ENCODE results near the gene MED13L. TPM values are rescaled to one million over a fixed set of nuclear protein-coding genes. Genes with fewer than 3 reads are reported as not detected.

The MED13L gene
- total RNA-seq, 2 experiments from 2014 or later: 203 to 208 TPM

GRCh38 chr12:116280595-116281290 lies 3.2 kb upstream of the MED13L start:
- H3K36me3 ChIP-seq (ENCODE audit: insufficient read depth, low read length): no peaks in the 10 kb centered on the region
- ATAC-seq (ENCODE audit: poor library complexity) (no peak), DNase-seq (no peak)
- no peak overlapping the region for H3K27ac ChIP-seq (ENCODE audit: low read depth in 1 of 2, low read length in 2 of 2)
- H3K27me3 ChIP-seq (ENCODE audit: control insufficient read depth in 1 of 2, insufficient read depth in 2 of 2, low read length in 2 of 2): no peaks in the 10 kb centered on the region
- H3K9me3 ChIP-seq (ENCODE audit: control insufficient read depth in 1 of 2, insufficient read depth in 1 of 2, low read length in 2 of 2): no peaks in the 10 kb centered on the region
- POLR2A ChIA-PET: interaction anchor here (1.2 kb wide), 1 partner anchor 278 kb away, joined by 3 read pairs; the partner anchor contains the start of gene MAP1LC3B2
- intact Hi-C loops (cut with DNase I, micrococcal nuclease): no loop called here
- Mint-ChIP-seq H3K27ac (no peak overlapping the region), H3K4me1 (ENCODE audit: low read depth) (peaks cover 21% of the 10 kb centered on the region), H3K4me3 (peak overlapping the region; percentile 23), H3K9me3 (no peaks in the 10 kb centered on the region), H3K36me3 (ENCODE audit: low read depth) (peaks cover 16% of the 10 kb centered on the region), H3K27me3 (no peaks in the 10 kb centered on the region)
- no peak overlapping the region for H3K4me3 ChIP-seq (ENCODE audit: low read length)
- CTCF ChIA-PET: interaction anchor here (1.0 kb wide), 1 partner anchor 45 kb away, joined by 3 read pairs; no protein-coding TSS in a partner anchor
- TF ChIP-seq CTCF (IDR thresholded peaks at IDR 0.05): no peak
- peaks cover 15% of the 10 kb centered on the region for H3K4me1 ChIP-seq (ENCODE audit: insufficient read depth, low read length)

DNA sequence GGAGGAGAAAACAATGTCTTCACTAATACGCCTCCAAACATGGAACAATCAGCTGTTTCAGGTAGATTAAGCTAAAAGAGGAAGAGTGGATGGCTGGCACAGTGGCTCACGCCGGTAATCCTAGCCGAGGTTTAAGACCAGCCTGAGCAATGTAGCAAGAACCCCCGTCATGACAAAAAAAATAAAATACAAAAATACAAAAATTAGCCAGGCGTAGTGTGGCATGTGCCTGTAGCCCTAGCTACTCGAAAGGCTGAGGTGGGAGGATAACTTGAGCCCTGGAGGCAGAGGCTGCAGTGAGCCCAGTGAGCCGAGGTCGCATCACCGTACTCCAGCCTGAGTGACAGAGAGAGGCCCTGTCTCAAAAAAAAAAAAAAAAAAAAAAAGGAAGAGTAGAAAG lies 1.2 kb upstream of the MED13L start:
- intact Hi-C loops (cut with DNase I, micrococcal nuclease): loop anchor here (2.0 to 10.0 kb wide), 7 partner anchors 36 to 459 kb away; partner anchors contain the start of genes RNFT2 (in 1 of the 2) and SPRING1 (in 1 of the 2)
- H3K9me3 ChIP-seq (ENCODE audit: control insufficient read depth in 1 of 2, insufficient read depth in 1 of 2, low read length in 2 of 2): no peaks in the 10 kb centered on the region
- ChIA-PET POLR2A (interaction anchor here (1.4 to 1.8 kb wide), 3 partner anchors 81 to 394 kb away, joined by 3 to 9 read pairs (median 6); partner anchors contain the start of gene MAP1LC3B2), CTCF (interaction anchor here (1.3 kb wide), 2 partner anchors 43 to 321 kb away, joined by 3 to 4 read pairs; no protein-coding TSS in a partner anchor)
- Mint-ChIP-seq H3K9me3 (no peaks in the 10 kb centered on the region), H3K36me3 (ENCODE audit: low read depth) (peaks cover 16% of the 10 kb centered on the region), H3K4me3 (peak overlapping the region; percentile 95), H3K27ac (peak overlapping the region; percentile 93), H3K4me1 (ENCODE audit: low read depth) (peaks cover 42% of the 10 kb centered on the region), H3K27me3 (no peaks in the 10 kb centered on the region)
- no peaks in the 10 kb centered on the region for H3K36me3 ChIP-seq (ENCODE audit: insufficient read depth, low read length)
- peak in 1 of 14 experiments; percentile 26 for DNase-seq
- H3K4me1 ChIP-seq (ENCODE audit: insufficient read depth, low read length): peaks cover 15% of the 10 kb centered on the region
- no peak for ATAC-seq (ENCODE audit: poor library complexity)
- no peak for TF ChIP-seq CTCF (IDR thresholded peaks at IDR 0.05)
- no peak overlapping the region for H3K4me3 ChIP-seq (ENCODE audit: low read length)
- no peak overlapping the region for H3K27ac ChIP-seq (ENCODE audit: low read depth in 1 of 2, low read length in 2 of 2)
- no peaks in the 10 kb centered on the region for H3K27me3 ChIP-seq (ENCODE audit: control insufficient read depth in 1 of 2, insufficient read depth in 2 of 2, low read length in 2 of 2)

- H3K36me3 Mint-ChIP-seq (ENCODE audit: low read depth): peaks cover 16% of the 10 kb centered on the region
Observed at GRCh38 chr12:116278279-116278626, 760 bp upstream of the MED13L start.

More at GRCh38 chr12:116278279-116278626, 760 bp upstream of the MED13L start:
- peak overlapping the region; percentile 40 for H3K4me3 ChIP-seq (ENCODE audit: low read length)
- H3K27ac ChIP-seq (ENCODE audit: low read depth in 1 of 2, low read length in 2 of 2): no peak overlapping the region
- H3K9me3 ChIP-seq (ENCODE audit: control insufficient read depth in 1 of 2, insufficient read depth in 1 of 2, low read length in 2 of 2): no peaks in the 10 kb centered on the region
- no peak for TF ChIP-seq CTCF (IDR thresholded peaks at IDR 0.05)
- CTCF ChIA-PET: interaction anchor here (1.3 kb wide), 2 partner anchors 42 to 321 kb away, joined by 3 to 4 read pairs; no protein-coding TSS in a partner anchor
- H3K27ac Mint-ChIP-seq: peak overlapping the region; percentile 93
- H3K36me3 ChIP-seq (ENCODE audit: insufficient read depth, low read length): no peaks in the 10 kb centered on the region
- peaks cover 44% of the 10 kb centered on the region for H3K4me1 Mint-ChIP-seq (ENCODE audit: low read depth)
- ATAC-seq (ENCODE audit: poor library complexity) (no peak), DNase-seq (no peak)
- POLR2A ChIA-PET: interaction anchor here (0.5 to 1.8 kb wide), 5 partner anchors 30 to 395 kb away, joined by 3 to 9 read pairs (median 3); partner anchors contain the start of gene MAP1LC3B2
- H3K4me1 ChIP-seq (ENCODE audit: insufficient read depth, low read length): peaks cover 15% of the 10 kb centered on the region
- peak overlapping the region; percentile 95 for H3K4me3 Mint-ChIP-seq
- H3K27me3 ChIP-seq (ENCODE audit: control insufficient read depth in 1 of 2, insufficient read depth in 2 of 2, low read length in 2 of 2): no peaks in the 10 kb centered on the region
- no peaks in the 10 kb centered on the region for H3K27me3 Mint-ChIP-seq
- no peaks in the 10 kb centered on the region for H3K9me3 Mint-ChIP-seq
- intact Hi-C loops (cut with DNase I, micrococcal nuclease): loop anchor here (2.0 to 10.0 kb wide), 7 partner anchors 36 to 459 kb away; partner anchors contain the start of genes RNFT2 (in 1 of the 2) and SPRING1 (in 1 of the 2)
